GM18858 (cell line): ENCODE results near the gene SPHKAP.
"Not testable (repeated sequence)": the region's sequence is repeated elsewhere in the genome, so short reads cannot be mapped to it uniquely, and the experiment has no call there.

Source experiments
- ATAC-seq: cut with Tn5 transposase; IDR thresholded peaks from one replicate; pipeline ENCODE4 v1.9.1; 2021; ENCODE audit not compliant: unreplicated experiment

Gene SPHKAP

GRCh38 chr2:228104215-228104614 lies 77.3 kb downstream of the SPHKAP start:
- no peak for ATAC-seq

GRCh38 chr2:228103379-228103778 lies 78.1 kb downstream of the SPHKAP start:
- ATAC-seq = no peak

GRCh38 chr2:228102949-228103348 lies 78.5 kb downstream of the SPHKAP start:
- no peak for ATAC-seq

GRCh38 chr2:228094377-228094921 lies 87.0 kb downstream of the SPHKAP start:
- ATAC-seq = no peak

GRCh38 chr2:228092056-228092455 lies 89.4 kb downstream of the SPHKAP start:
- ATAC-seq = no peak

- no peak for ATAC-seq
Measured at GRCh38 chr2:228086561-228086960, 94.9 kb downstream of the SPHKAP start.

GRCh38 chr2:228084717-228085116 lies 96.8 kb downstream of the SPHKAP start:
- no peak for ATAC-seq

- ATAC-seq = no peak
Measured at GRCh38 chr2:228083131-228083530, 98.4 kb downstream of the SPHKAP start.

- no peak for ATAC-seq
Measured at GRCh38 chr2:228082571-228082970, 98.9 kb downstream of the SPHKAP start.

GRCh38 chr2:228079194-228079593 lies 102.3 kb downstream of the SPHKAP start:
- no peak for ATAC-seq

- ATAC-seq = not testable (repeated sequence)
Measured at GRCh38 chr2:228076695-228077094, 104.8 kb downstream of the SPHKAP start.

GRCh38 chr2:228072669-228073068 lies 108.8 kb downstream of the SPHKAP start:
- no peak for ATAC-seq

GRCh38 chr2:228067309-228067708 lies 114.2 kb downstream of the SPHKAP start:
- no peak for ATAC-seq

GRCh38 chr2:228066126-228066798 lies 115.2 kb downstream of the SPHKAP start:
- no peak for ATAC-seq

- ATAC-seq = no peak
Measured at GRCh38 chr2:228065686-228066085, 115.8 kb downstream of the SPHKAP start.

GRCh38 chr2:228064796-228065315 lies 116.6 kb downstream of the SPHKAP start:
- no peak for ATAC-seq

GRCh38 chr2:228064024-228064423 lies 117.5 kb downstream of the SPHKAP start:
- no peak for ATAC-seq

GRCh38 chr2:228063558-228063957 lies 117.9 kb downstream of the SPHKAP start:
- ATAC-seq = no peak

GRCh38 chr2:228059735-228060134 lies 121.8 kb downstream of the SPHKAP start:
- no peak for ATAC-seq

GRCh38 chr2:228056293-228057097 lies 125.0 kb downstream of the SPHKAP start:
- ATAC-seq = no peak

GRCh38 chr2:228048838-228049490 lies 132.5 kb downstream of the SPHKAP start:
- peak; percentile 43 for ATAC-seq
